Left lung (tissue), 10 donors: Measurements from ENCODE around the gene VEPH1. TPM values are rescaled to one million over a fixed set of nuclear protein-coding genes. Genes with fewer than 3 reads are reported as not detected.
A peak's percentile ranks its signal among the peaks of the same experiment; 100 is the strongest.

Experiments used
- ATAC-seq: fragments of 200-7000 bp; cut with Tn5 transposase; one replicate; pipeline ENCODE4 v1.9.1; 2020; ENCODE audit warnings: moderate library complexity
- DNase-seq, 4 donors: peaks; one replicate each; pipeline ENCODE4 v3.0.0-alpha.2; 2013 to 2020
- H3K27ac ChIP-seq, 2 donors: fragments of 200-600 bp; sonication (generic) in 1 of 2; one replicate each; pipeline versions ENCODE4 v1.5.0 to v1.8.0; 2020 to 2021
- H3K27me3 ChIP-seq, 2 donors: fragments of 200-600 bp; sonication (generic) in 1 of 2; one replicate each; pipeline versions ENCODE4 v1.5.0 to v1.8.0; 2020 to 2021
- H3K36me3 ChIP-seq, 2 donors: fragments of 200-600 bp; sonication (generic) in 1 of 2; one replicate each; pipeline versions ENCODE4 v1.5.0 to v1.8.0; 2020 to 2021
- H3K4me1 ChIP-seq, 2 donors: fragments of 200-600 bp; one replicate each; pipeline ENCODE4 v1.8.0; 2021
- H3K4me3 ChIP-seq, 2 donors: fragments of 200-600 bp; sonication (generic) in 1 of 2; one replicate each; pipeline versions ENCODE4 v1.5.0 to v1.8.0; 2020 to 2021; ENCODE audit warnings: mild to moderate bottlenecking in 1 of 2
- H3K9me3 ChIP-seq, 2 donors: fragments of 200-600 bp; sonication (generic) in 1 of 2; one replicate each; pipeline versions ENCODE4 v1.5.0 to v1.8.0; 2020 to 2021
- CTCF ChIP-seq, 2 donors: fragments of 200-600 bp; sonication (generic) in 1 of 2; IDR thresholded peaks; one replicate each; pipeline versions ENCODE4 v1.5.0 to v1.8.0; 2021; ENCODE audit warnings: antibody characterized with exemption in 2 of 2
- intact Hi-C, 2 donors: fragments of 100-400 bp; cut with DNase I; formaldehyde crosslinking; loops; one replicate each; pipeline versions ENCODE4 v1.11.2 to v1.14.2; 2022
- polyA plus RNA-seq, 6 donors: library from polyadenylated mRNA; unstranded; fragments of 120-200 nt; gene quantifications; one replicate each; pipeline ENCODE4 v1.2.1, GENCODE V29; 2013; ENCODE audit not compliant: insufficient read length in 6 of 6
- total RNA-seq, 2 donors: library from RNA; stranded (reverse); fragmentation: NEBNext Ultra II Directional; extraction: Animal tissue kit (Norgen Biotek cat#: 25700); gene quantifications; one replicate each; pipeline ENCODE4 v1.2.1, GENCODE V29; 2021
- donor health status: DM: no; HTN: yes; CAD: no.
- donor health status: DM: no; HTN: no; CAD: no.

The VEPH1 gene
- total and polyA plus RNA-seq, 8 donors = 30.4 to 143 (median 42.6) TPM

GRCh38 chr3:157284688-157285087 is 218.5 kb downstream of the VEPH1 start:
- H3K4me3 ChIP-seq = no peak overlapping the region
- no peak overlapping the region for H3K27ac ChIP-seq
- H3K27me3 ChIP-seq = no peaks in the 10 kb centered on the region
- intact Hi-C loops = no loop called here
- DNase-seq (peak in 1 of 4 donors; percentile 7), ATAC-seq (peak; percentile 45)
- H3K4me1 ChIP-seq = peaks cover 2 to 8% of the 10 kb centered on the region in 2 donors
- H3K36me3 ChIP-seq = no peaks in the 10 kb centered on the region
- no peak for TF ChIP-seq CTCF (IDR thresholded peaks at IDR 0.05)
- no peaks in the 10 kb centered on the region for H3K9me3 ChIP-seq

- ATAC-seq (peak; percentile 63), DNase-seq (no peak)
- no peak overlapping the region for H3K27ac ChIP-seq
These were observed 220.7 kb downstream of the VEPH1 start for GRCh38 chr3:157282261-157283191.

GRCh38 chr3:157280786-157281185 is 222.4 kb downstream of the VEPH1 start:
- TF ChIP-seq CTCF (IDR thresholded peaks at IDR 0.05) = no peak

More at GRCh38 chr3:157282261-157283191, 220.7 kb downstream of the VEPH1 start:
- peaks cover 0 to 8% of the 10 kb centered on the region in 2 donors for H3K4me1 ChIP-seq
- intact Hi-C loops = no loop called here
- H3K36me3 ChIP-seq = no peaks in the 10 kb centered on the region
- no peak overlapping the region for H3K4me3 ChIP-seq
- no peaks in the 10 kb centered on the region for H3K9me3 ChIP-seq
- no peaks in the 10 kb centered on the region for H3K27me3 ChIP-seq
- no peak for TF ChIP-seq CTCF (IDR thresholded peaks at IDR 0.05)

GRCh38 chr3:157280354-157280753 is 222.9 kb downstream of the VEPH1 start:
- no peak for DNase-seq
- ATAC-seq = no peak
- Histone ChIP-seq H3K9me3 (no peaks in the 10 kb centered on the region), H3K4me3 (no peak overlapping the region), H3K4me1 (peaks cover 0 to 8% of the 10 kb centered on the region in 2 donors), H3K27me3 (no peaks in the 10 kb centered on the region), H3K36me3 (no peaks in the 10 kb centered on the region), H3K27ac (no peak overlapping the region)
- intact Hi-C loops = no loop called here
- TF ChIP-seq CTCF (IDR thresholded peaks at IDR 0.05) = no peak

More at GRCh38 chr3:157280786-157281185, 222.4 kb downstream of the VEPH1 start:
- intact Hi-C loops = no loop called here
- Histone ChIP-seq H3K27ac (no peak overlapping the region), H3K4me1 (peaks cover 0 to 8% of the 10 kb centered on the region in 2 donors), H3K36me3 (no peaks in the 10 kb centered on the region), H3K4me3 (no peak overlapping the region), H3K9me3 (no peaks in the 10 kb centered on the region), H3K27me3 (no peaks in the 10 kb centered on the region)
- ATAC-seq (no peak), DNase-seq (peak in 1 of 4 donors; percentile 6)

GRCh38 chr3:157279237-157279636 is 224.0 kb downstream of the VEPH1 start:
- Histone ChIP-seq H3K9me3 (no peaks in the 10 kb centered on the region), H3K27ac (no peak overlapping the region), H3K27me3 (no peaks in the 10 kb centered on the region), H3K4me3 (no peak overlapping the region), H3K4me1 (peaks cover 0 to 8% of the 10 kb centered on the region in 2 donors), H3K36me3 (no peaks in the 10 kb centered on the region)
- DNase-seq (no peak), ATAC-seq (no peak)
- intact Hi-C loops = no loop called here
- TF ChIP-seq CTCF (IDR thresholded peaks at IDR 0.05) = no peak
